ENCODE results near the gene COPZ1. TPM values are rescaled to one million over a fixed set of nuclear protein-coding genes. Genes with fewer than 3 reads are reported as not detected.

Gene COPZ1
- total and polyA plus RNA-seq, 9 of the 15 experiments (the other 6 are each of a cell fraction or from before 2014, with no cell fraction given) = 137 to 487 (median 233) TPM

GRCh38 chr12:54279632-54280467 lies 45.1 kb upstream of the COPZ1 start, which contains the start of gene CBX5 (continued):
- TF ChIP-seq ZNF318 (IDR thresholded peaks at IDR 0.05; ENCODE audit: borderline replicate concordance in 1 of 2, low read depth in 1 of 2) (no peak), FIP1L1 (IDR thresholded peaks at IDR 0.05; ENCODE audit: low read depth, low read length, poor library complexity, severe bottlenecking) (no peak), TAF9B (IDR thresholded peaks at IDR 0.05; ENCODE audit: partially characterized antibody) (peak; percentile 83), PURB (CRISPR knock-in tag; IDR thresholded peaks at IDR 0.05; ENCODE audit: low read depth) (no peak), SAFB2 (IDR thresholded peaks at IDR 0.05; ENCODE audit: borderline replicate concordance, low read depth, low read length, severe bottlenecking) (no peak), CEBPB (tag; IDR thresholded peaks at IDR 0.05) (peak; percentile 76), FOS (IDR thresholded peaks at IDR 0.05; ENCODE audit: extremely low read depth, insufficient read length) (peak; percentile 91), SOX6 (IDR thresholded peaks at IDR 0.05) (no peak), TFAP4 (CRISPR knock-in tag; IDR thresholded peaks at IDR 0.05; ENCODE audit: borderline replicate concordance) (peak; percentile 46; the same call in 1 of the 2 replicates), E2F6 (IDR thresholded peaks at IDR 0.05; ENCODE audit: borderline replicate concordance in 1 of 2, extremely low read depth in 1 of 2, insufficient read depth in 1 of 2, insufficient read length in 1 of 2, low read depth in 1 of 2, low read length in 1 of 2, poor library complexity in 1 of 2, severe bottlenecking in 1 of 2) (peak; percentile 96 to 99), KAT8 (IDR thresholded peaks at IDR 0.05; ENCODE audit: low read depth) (peak; percentile 91), ZNF436 (CRISPR knock-in tag; IDR thresholded peaks at IDR 0.05) (peak; percentile 34; the same call in 1 of the 2 replicates), BRF1 (IDR thresholded peaks at IDR 0.05; ENCODE audit: borderline replicate concordance, extremely low read depth, insufficient read length) (no peak), BMI1 (IDR thresholded peaks at IDR 0.05; ENCODE audit: low read length) (no peak), RCOR1 (IDR thresholded peaks at IDR 0.05; ENCODE audit: borderline replicate concordance in 1 of 2, low read depth in 2 of 2, low read length in 2 of 2) (no peak), PHB (CRISPR knock-in tag; IDR thresholded peaks at IDR 0.05) (no peak), U2AF2 (optimal IDR thresholded peaks at IDR 0.05; ENCODE audit: low read depth, low read length) (no peak)
